CD14-positive monocyte (primary cell): ENCODE results near the gene ENAM. TPM values are rescaled to one million over a fixed set of nuclear protein-coding genes. Genes with fewer than 3 reads are reported as not detected.

Experiments
- DNase-seq, 3 donors: peaks; one replicate each; pipeline ENCODE4 v3.0.0-alpha.2; 2011 to 2022
- H2AFZ ChIP-seq: 2 replicates; pipeline ENCODE4 v1.6.0; 2012; ENCODE audit warnings: mild to moderate bottlenecking, low read depth, low read length, inconsistent platforms; ENCODE audit not compliant: insufficient read depth, poor library complexity, severe bottlenecking
- H3K27ac ChIP-seq, 2 donors: 1 replicate in 1 of 2; 2 replicates in 1 of 2; pipeline ENCODE4 v1.5.1; 2012 to 2013; ENCODE audit warnings: low read length in 2 of 2, control low read depth in 1 of 2, inconsistent platforms in 1 of 2, low read depth in 1 of 2, mild to moderate bottlenecking in 1 of 2
- H3K27me3 ChIP-seq, 2 donors: one replicate each; pipeline versions ENCODE4 v1.6.0 to v1.6.1; 2011 to 2013; ENCODE audit warnings: low read length in 2 of 2; ENCODE audit not compliant: control insufficient read depth in 2 of 2, insufficient read depth in 2 of 2
- H3K36me3 ChIP-seq, 2 donors: replicated peaks in 1 of 2; 1 replicate in 1 of 2; 2 replicates in 1 of 2; pipeline versions ENCODE4 v1.5.1 to v1.6.1; 2012 to 2013; ENCODE audit warnings: low read length in 2 of 2, control low read depth in 1 of 2, inconsistent platforms in 1 of 2, mild to moderate bottlenecking in 1 of 2; ENCODE audit not compliant: insufficient read depth in 2 of 2, control insufficient read depth in 1 of 2
- H3K4me1 ChIP-seq, 2 donors: 1 replicate in 1 of 2; 2 replicates in 1 of 2; pipeline versions ENCODE4 v1.5.1 to v1.6.1; 2012 to 2013; ENCODE audit warnings: low read length in 2 of 2, control low read depth in 1 of 2, inconsistent platforms in 1 of 2, mild to moderate bottlenecking in 1 of 2, moderate library complexity in 1 of 2; ENCODE audit not compliant: insufficient read depth in 2 of 2, control insufficient read depth in 1 of 2
- H3K4me2 ChIP-seq: replicated peaks from 2 replicates; pipeline ENCODE3; 2012; ENCODE audit warnings: low read length, moderate library complexity, mild to moderate bottlenecking; ENCODE audit not compliant: poor library complexity, severe bottlenecking; ENCODE audit errors: extremely low read depth
- H3K4me3 ChIP-seq, 3 experiments: fragments of 200-600 bp in 1 of 3; sonication (generic) in 1 of 3; replicated peaks in 1 of 3; 1 replicate in 2 of 3; 2 replicates in 1 of 3; pipeline ENCODE4 v1.5.1; 2011 to 2013; ENCODE audit warnings: low read length in 3 of 3, mild to moderate bottlenecking in 3 of 3, control low read depth in 2 of 3, low read depth in 2 of 3, inconsistent platforms in 1 of 3, moderate library complexity in 1 of 3
- H3K79me2 ChIP-seq: 2 replicates; pipeline ENCODE4 v1.6.0; 2012; ENCODE audit warnings: mild to moderate bottlenecking, control low read depth, inconsistent platforms, low read length, moderate library complexity; ENCODE audit not compliant: insufficient read depth
- H3K9ac ChIP-seq: 2 replicates; pipeline ENCODE4 v1.6.0; 2017; ENCODE audit warnings: low read length, mild to moderate bottlenecking; ENCODE audit not compliant: insufficient read depth, poor library complexity, severe bottlenecking
- H3K9me3 ChIP-seq, 2 donors: replicated peaks in 1 of 2; 1 replicate in 1 of 2; 2 replicates in 1 of 2; pipeline versions ENCODE4 v1.5.1 to v1.6.1; 2012 to 2013; ENCODE audit warnings: low read length in 2 of 2, control low read depth in 1 of 2; ENCODE audit not compliant: control insufficient read depth in 1 of 2, insufficient read depth in 1 of 2
- H4K20me1 ChIP-seq: 2 replicates; pipeline ENCODE4 v1.6.0; 2012; ENCODE audit warnings: mild to moderate bottlenecking, low read length, control low read depth, moderate library complexity; ENCODE audit not compliant: insufficient read depth
- H3K27ac Mint-ChIP-seq, 7 donors: one replicate each; pipeline ENCODE4 v1.8.0; 2020; ENCODE audit warnings: mild to moderate bottlenecking in 7 of 7, mixed read lengths in 7 of 7, moderate library complexity in 6 of 7, inconsistent platforms in 2 of 7
- H3K27me3 Mint-ChIP-seq, 3 donors: one replicate each; pipeline ENCODE4 v1.8.0; 2021 to 2022; ENCODE audit warnings: low read depth in 3 of 3, mild to moderate bottlenecking in 3 of 3, mixed read lengths in 3 of 3, moderate library complexity in 3 of 3, inconsistent platforms in 1 of 3
- H3K36me3 Mint-ChIP-seq, 2 donors: one replicate each; pipeline ENCODE4 v1.8.0; 2020; ENCODE audit warnings: mixed read lengths in 2 of 2, inconsistent platforms in 1 of 2, mild to moderate bottlenecking in 1 of 2
- H3K4me1 Mint-ChIP-seq: one replicate; pipeline ENCODE4 v1.8.0; 2020; ENCODE audit warnings: mild to moderate bottlenecking, mixed read lengths
- H3K4me3 Mint-ChIP-seq, 2 donors: one replicate each; pipeline ENCODE4 v1.8.0; 2020; ENCODE audit warnings: mild to moderate bottlenecking in 2 of 2, mixed read lengths in 2 of 2, moderate library complexity in 1 of 2
- H3K9me3 Mint-ChIP-seq, 7 donors: one replicate each; pipeline ENCODE4 v1.8.0; 2020 to 2022; ENCODE audit warnings: mixed read lengths in 7 of 7, mild to moderate bottlenecking in 6 of 7, moderate library complexity in 6 of 7, inconsistent platforms in 2 of 7
- CTCF ChIP-seq: fragments of 200-600 bp; IDR thresholded peaks from one replicate; pipeline ENCODE4 v1.8.0; 2022; ENCODE audit warnings: antibody characterized with exemption, mild to moderate bottlenecking
- whole genome bisulfite sequencing: methylation state at CpG from one replicate; pipeline ENCODE4 v1.1.5; 2013; ENCODE audit warnings: missing lambda C conversion rate; ENCODE audit not compliant: insufficient coverage; 5-methylcytosine and 5-hydroxymethylcytosine counted together
- intact Hi-C, 2 donors: fragments of 100-400 bp; cut with micrococcal nuclease; formaldehyde crosslinking; loops; one replicate each; pipeline versions ENCODE4 v1.15.0 to v1.15.1; 2023
- polyA plus RNA-seq, 3 donors: library from polyadenylated mRNA; depleted of rRNA in 1 of 3; unstranded in 2 of 3; stranded (reverse) in 1 of 3; fragments of 300-500 nt in 2 of 3; fragments of >200 nt in 1 of 3; fragmentation: Illumina TruSeq in 2 of 3; gene quantifications; 1 replicate in 2 of 3; 2 replicates in 1 of 3; pipeline ENCODE4 v1.2.3, GENCODE V29; 2012 to 2021

The ENAM gene
- polyA plus RNA-seq, 3 donors: not detected

- TF ChIP-seq CTCF: no peak
- Histone ChIP-seq H3K4me2 (no peak overlapping the region), H2AFZ (no peak overlapping the region), H3K9me3 (no peaks in the 10 kb centered on the region), H3K27ac (no peak overlapping the region), H3K27me3 (no peaks in the 10 kb centered on the region), H3K4me3 (no peak overlapping the region), H4K20me1 (no peaks in the 10 kb centered on the region), H3K36me3 (no peaks in the 10 kb centered on the region), H3K4me1 (no peaks in the 10 kb centered on the region), H3K79me2 (no peaks in the 10 kb centered on the region), H3K9ac (no peak overlapping the region)
- Mint-ChIP-seq H3K27ac (no peak overlapping the region), H3K9me3 (no peaks in the 10 kb centered on the region), H3K4me1 (no peaks in the 10 kb centered on the region), H3K36me3 (no peaks in the 10 kb centered on the region), H3K27me3 (no peaks in the 10 kb centered on the region), H3K4me3 (no peak overlapping the region)
- intact Hi-C loops: no loop called here
- DNase-seq: no peak
These were observed 38.8 kb upstream of the ENAM start for GRCh38 chr4:70589785-70590184.

- peaks cover 0 to 5% (median 0%) of the 10 kb centered on the region in 3 donors for H3K27me3 Mint-ChIP-seq
- Histone ChIP-seq H3K27ac (no peak within 1 kb of the TSS), H3K4me3 (no peak within 1 kb of the TSS), H3K9me3 (no peaks in the 10 kb centered on the region), H3K4me1 (no peaks in the 10 kb centered on the region), H3K4me2 (no peak within 1 kb of the TSS), H2AFZ (no peak within 1 kb of the TSS), H3K79me2 (no peaks in the 10 kb centered on the region), H3K9ac (no peak within 1 kb of the TSS), H3K27me3 (no peaks in the 10 kb centered on the region), H4K20me1 (no peaks in the 10 kb centered on the region), H3K36me3 (no peaks in the 10 kb centered on the region)
- no peaks in the 10 kb centered on the region for H3K4me1 Mint-ChIP-seq
- TF ChIP-seq CTCF: no peak
- no CpG with 5 or more reads among the region's 5 CpGs for WGBS
- H3K4me3 Mint-ChIP-seq: no peak within 1 kb of the TSS
- no peak within 1 kb of the TSS for H3K27ac Mint-ChIP-seq
- intact Hi-C loops: no loop called here
- H3K36me3 Mint-ChIP-seq: no peaks in the 10 kb centered on the region
- H3K9me3 Mint-ChIP-seq: no peaks in the 10 kb centered on the region
- DNase-seq: no peak
These were observed 36.5 kb upstream of the ENAM start, which contains the start of gene AMBN for GRCh38 chr4:70591955-70592582. Gene AMBN, plus strand, starts transcription at chr4:70592256. Its CDS starts 103 bp downstream, at chr4:70592359.
